ENCODE results near the gene PLPP3. TPM values are rescaled to one million over a fixed set of nuclear protein-coding genes. Genes with fewer than 3 reads are reported as not detected.
A peak's percentile ranks its signal among the peaks of the same experiment; 100 is the strongest.

PLPP3 gene
- total and polyA plus RNA-seq, 2 experiments from 2014 or later = 41.9 to 61.9 TPM

- H4K20me1 ChIP-seq (replicated peaks; ENCODE audit: insufficient read depth) = no peaks in the 10 kb centered on the region
- H3K9me2 ChIP-seq (ENCODE audit: insufficient read depth) = no peaks in the 10 kb centered on the region
- H3K27me3 Mint-ChIP-seq (ENCODE audit: insufficient read depth, low read depth, poor library complexity) = peaks cover 7% of the 10 kb centered on the region
- peaks cover 87% of the 10 kb centered on the region for H3K4me1 ChIP-seq (ENCODE audit: insufficient read depth)
- H3K9me3 Mint-ChIP-seq = no peaks in the 10 kb centered on the region
- 0 out of 2 replicates have a peak, but pooled peaks cover 6% of the 10 kb centered on the region for H3K36me3 ChIP-seq (ENCODE audit: insufficient read depth)
- peak overlapping the region; percentile 95 for H3K27ac ChIP-seq (ENCODE audit: low read depth)
- no peak for DNase-seq (ENCODE audit: low spot score)
- no peak overlapping the region for H3K4me3 ChIP-seq
- peak overlapping the region; percentile 67; the same call in 1 of the 2 replicates for H3K27ac Mint-ChIP-seq
- peaks cover 88% of the 10 kb centered on the region for H3K79me2 ChIP-seq (replicated peaks; ENCODE audit: insufficient read depth)
- H3K4me1 Mint-ChIP-seq = peaks cover 93% of the 10 kb centered on the region
- peak overlapping the region; percentile 17; the same call in 1 of the 2 replicates for H3K4me2 ChIP-seq
- H3K27me3 ChIP-seq (ENCODE audit: insufficient read depth) = no peaks in the 10 kb centered on the region
- ATAC-seq = no peak
- H2AFZ ChIP-seq = no peak overlapping the region
- TF ChIP-seq JUNB (IDR thresholded peaks at IDR 0.05; ENCODE audit: unreplicated experiment) (no peak), REST (IDR thresholded peaks at IDR 0.05; ENCODE audit: unreplicated experiment) (no peak), ETS1 (IDR thresholded peaks at IDR 0.05) (no peak), EZH2 (IDR thresholded peaks at IDR 0.05; ENCODE audit: low read depth, unreplicated experiment) (no peak), EZH2phosphoT487 (IDR thresholded peaks at IDR 0.05; ENCODE audit: unreplicated experiment) (no peak), ZNF462 (CRISPR knock-in tag; IDR thresholded peaks at IDR 0.05) (no peak), ZNF114 (CRISPR knock-in tag; IDR thresholded peaks at IDR 0.05) (no peak), CTCF (conservative IDR thresholded peaks at IDR 0.05; ENCODE audit: low read depth in 2 of 2) (no peak), POLR2AphosphoS5 (IDR thresholded peaks at IDR 0.05; ENCODE audit: low read depth) (no peak), STAT1 (IDR thresholded peaks at IDR 0.05; ENCODE audit: unreplicated experiment) (no peak), ZNF331 (CRISPR knock-in tag; IDR thresholded peaks at IDR 0.05; ENCODE audit: low read depth) (no peak), CREB1 (CRISPR knock-in tag; IDR thresholded peaks at IDR 0.05; ENCODE audit: low read depth) (no peak), NANOG (IDR thresholded peaks at IDR 0.05; ENCODE audit: borderline replicate concordance) (no peak)
- no peak overlapping the region for H3K4me3 Mint-ChIP-seq
- peaks cover 9% of the 10 kb centered on the region for H3F3A ChIP-seq (replicated peaks; ENCODE audit: low read depth)
- peaks cover 31% of the 10 kb centered on the region for H3K36me3 Mint-ChIP-seq (ENCODE audit: low read depth)
Measured at GRCh38 chr1:56545711-56546110, 33.7 kb downstream of the PLPP3 start.
